Measurements from ENCODE around the gene RXRB.

Gene RXRB

GRCh38 chr6:33211666-33212422, 11.4 kb upstream of the RXRB start:
- no peak for DNase-seq (ENCODE audit: low read depth)

- DNase-seq (ENCODE audit: low read depth) = no peak
These were observed 10.7 kb upstream of the RXRB start for GRCh38 chr6:33211136-33211535.

GRCh38 chr6:33209856-33210255, 9.4 kb upstream of the RXRB start:
- DNase-seq (ENCODE audit: low read depth) = no peak

- peak; percentile 70 for DNase-seq (ENCODE audit: low read depth)
These were observed 7.9 kb upstream of the RXRB start, which contains the start of gene RING1 for GRCh38 chr6:33208091-33208967. Gene RING1, plus strand, starts transcription at chr6:33208500. Its CDS starts 323 bp downstream, at chr6:33208823.

GRCh38 chr6:33207552-33208090, 7.2 kb upstream of the RXRB start:
- DNase-seq (ENCODE audit: low read depth) = no peak

- no peak for DNase-seq (ENCODE audit: low read depth)
These were observed 6.5 kb upstream of the RXRB start for GRCh38 chr6:33206864-33207551.

- DNase-seq (ENCODE audit: low read depth) = no peak
These were observed 5.8 kb upstream of the RXRB start for GRCh38 chr6:33206027-33206863.

- DNase-seq (ENCODE audit: low read depth) = no peak
These were observed 4.9 kb upstream of the RXRB start for GRCh38 chr6:33205191-33206026.

GRCh38 chr6:33204415-33205190, 4.1 kb upstream of the RXRB start, which contains the start of gene HSD17B8:
Gene HSD17B8, plus strand, starts transcription at chr6:33204655. Its CDS starts 14 bp downstream, at chr6:33204669.
- peak; percentile 82 for DNase-seq (ENCODE audit: low read depth)

- no peak for DNase-seq (ENCODE audit: low read depth)
These were observed 3.6 kb upstream of the RXRB start for GRCh38 chr6:33204165-33204414.

- no peak for DNase-seq (ENCODE audit: low read depth)
These were observed 3.1 kb upstream of the RXRB start for GRCh38 chr6:33203443-33204164.

GRCh38 chr6:33202799-33203198, 2.3 kb upstream of the RXRB start:
- DNase-seq (ENCODE audit: low read depth) = no peak

- DNase-seq (ENCODE audit: low read depth) = no peak
These were observed 1.5 kb upstream of the RXRB start for GRCh38 chr6:33201935-33202334.

- no peak for DNase-seq (ENCODE audit: low read depth)
These were observed 681 bp upstream of the RXRB start for GRCh38 chr6:33201147-33201545.

GRCh38 chr6:33199687-33200218, 712 bp downstream of the RXRB start:
- no peak for DNase-seq (ENCODE audit: low read depth)

- no peak for DNase-seq (ENCODE audit: low read depth)
These were observed 1.5 kb downstream of the RXRB start for GRCh38 chr6:33198853-33199436.

GRCh38 chr6:33198159-33198852, 2.2 kb downstream of the RXRB start:
- no peak for DNase-seq (ENCODE audit: low read depth)

All from stimulated activated CD8-positive, alpha-beta memory T cell treated with anti-CD3 and anti-CD28 coated beads, Interleukin-15, amount 100 ng/mL, for 1 hour (primary cell).